PFSK-1 (cell line): ENCODE data around the gene EIF2S2.

Experiments used
- FOXP2 ChIP-seq: optimal IDR thresholded peaks from 2 replicates; pipeline ENCODE3; 2011; ENCODE audit warnings: borderline replicate concordance, control low read depth, inconsistent platforms; ENCODE audit not compliant: insufficient read depth; ENCODE audit errors: extremely low read length, extremely low read depth
- POLR2AphosphoS5 ChIP-seq: IDR thresholded peaks from 2 replicates; pipeline ENCODE4 v1.6.1; 2012; ENCODE audit warnings: low read depth, mild to moderate bottlenecking, control low read depth, low read length, moderate library complexity
- SIN3A ChIP-seq: IDR thresholded peaks from 2 replicates; pipeline ENCODE4 v1.6.1; 2012; ENCODE audit warnings: mild to moderate bottlenecking, low read length, moderate library complexity, borderline replicate concordance; ENCODE audit not compliant: insufficient read depth
- TAF1 ChIP-seq: IDR thresholded peaks from 2 replicates; pipeline ENCODE4 v1.6.1; 2012; ENCODE audit warnings: low read length, control low read depth, borderline replicate concordance; ENCODE audit not compliant: insufficient read depth
- TF ChIP-seq, protein P1 (sequence below), 2 experiments: IDR thresholded peaks; 2 replicates each; pipeline versions ENCODE4 v1.6.1 to v1.8.0; 2011 to 2012; ENCODE audit warnings: low read depth in 2 of 2, low read length in 2 of 2, control low read depth in 1 of 2, inconsistent platforms in 1 of 2, mild to moderate bottlenecking in 1 of 2, moderate library complexity in 1 of 2; ENCODE audit not compliant: insufficient read depth in 1 of 2

The EIF2S2 gene

DNA sequence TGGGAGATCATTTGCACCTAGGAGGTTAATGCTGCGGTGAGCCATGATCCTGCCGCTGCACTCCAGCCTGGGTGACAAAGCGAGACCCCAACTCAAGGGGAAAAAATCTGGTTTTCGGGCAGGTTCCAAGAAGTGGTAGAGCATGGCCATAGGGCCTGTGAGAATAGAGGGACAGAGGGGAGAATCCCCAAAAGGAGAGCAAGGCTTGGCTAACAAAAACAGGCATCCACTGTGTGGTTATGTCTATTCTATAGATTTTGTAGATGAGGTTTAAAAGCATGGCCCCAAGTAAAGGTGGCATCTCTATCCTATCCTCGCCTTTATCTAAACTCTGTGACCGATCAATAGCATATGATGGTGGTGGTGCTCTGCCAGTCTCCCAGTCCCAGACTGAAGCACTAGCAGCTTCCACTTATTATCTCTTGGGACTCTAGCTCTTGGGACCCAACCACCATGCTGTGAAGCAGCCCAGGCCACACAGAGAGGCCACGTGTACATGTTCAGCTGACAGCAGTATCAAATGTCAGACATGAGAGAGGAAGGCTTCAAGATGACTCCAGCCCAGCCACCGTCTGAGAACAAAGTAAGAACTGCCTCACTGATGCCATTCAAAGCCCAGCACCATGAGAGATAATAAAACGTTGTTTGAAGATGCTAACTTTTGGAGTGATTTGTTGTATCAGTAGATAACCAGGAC lies 27.7 kb downstream of the EIF2S2 start:
- TF ChIP-seq FOXP2 (no peak), TAF1 (no peak), SIN3A (no peak), POLR2AphosphoS5 (no peak)
- TF ChIP-seq, protein P1, sequence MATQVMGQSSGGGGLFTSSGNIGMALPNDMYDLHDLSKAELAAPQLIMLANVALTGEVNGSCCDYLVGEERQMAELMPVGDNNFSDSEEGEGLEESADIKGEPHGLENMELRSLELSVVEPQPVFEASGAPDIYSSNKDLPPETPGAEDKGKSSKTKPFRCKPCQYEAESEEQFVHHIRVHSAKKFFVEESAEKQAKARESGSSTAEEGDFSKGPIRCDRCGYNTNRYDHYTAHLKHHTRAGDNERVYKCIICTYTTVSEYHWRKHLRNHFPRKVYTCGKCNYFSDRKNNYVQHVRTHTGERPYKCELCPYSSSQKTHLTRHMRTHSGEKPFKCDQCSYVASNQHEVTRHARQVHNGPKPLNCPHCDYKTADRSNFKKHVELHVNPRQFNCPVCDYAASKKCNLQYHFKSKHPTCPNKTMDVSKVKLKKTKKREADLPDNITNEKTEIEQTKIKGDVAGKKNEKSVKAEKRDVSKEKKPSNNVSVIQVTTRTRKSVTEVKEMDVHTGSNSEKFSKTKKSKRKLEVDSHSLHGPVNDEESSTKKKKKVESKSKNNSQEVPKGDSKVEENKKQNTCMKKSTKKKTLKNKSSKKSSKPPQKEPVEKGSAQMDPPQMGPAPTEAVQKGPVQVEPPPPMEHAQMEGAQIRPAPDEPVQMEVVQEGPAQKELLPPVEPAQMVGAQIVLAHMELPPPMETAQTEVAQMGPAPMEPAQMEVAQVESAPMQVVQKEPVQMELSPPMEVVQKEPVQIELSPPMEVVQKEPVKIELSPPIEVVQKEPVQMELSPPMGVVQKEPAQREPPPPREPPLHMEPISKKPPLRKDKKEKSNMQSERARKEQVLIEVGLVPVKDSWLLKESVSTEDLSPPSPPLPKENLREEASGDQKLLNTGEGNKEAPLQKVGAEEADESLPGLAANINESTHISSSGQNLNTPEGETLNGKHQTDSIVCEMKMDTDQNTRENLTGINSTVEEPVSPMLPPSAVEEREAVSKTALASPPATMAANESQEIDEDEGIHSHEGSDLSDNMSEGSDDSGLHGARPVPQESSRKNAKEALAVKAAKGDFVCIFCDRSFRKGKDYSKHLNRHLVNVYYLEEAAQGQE (IDR thresholded peaks at IDR 0.05; ENCODE audit: insufficient read depth in 1 of 2, low read depth in 2 of 2, low read length in 2 of 2): no peak

DNA sequence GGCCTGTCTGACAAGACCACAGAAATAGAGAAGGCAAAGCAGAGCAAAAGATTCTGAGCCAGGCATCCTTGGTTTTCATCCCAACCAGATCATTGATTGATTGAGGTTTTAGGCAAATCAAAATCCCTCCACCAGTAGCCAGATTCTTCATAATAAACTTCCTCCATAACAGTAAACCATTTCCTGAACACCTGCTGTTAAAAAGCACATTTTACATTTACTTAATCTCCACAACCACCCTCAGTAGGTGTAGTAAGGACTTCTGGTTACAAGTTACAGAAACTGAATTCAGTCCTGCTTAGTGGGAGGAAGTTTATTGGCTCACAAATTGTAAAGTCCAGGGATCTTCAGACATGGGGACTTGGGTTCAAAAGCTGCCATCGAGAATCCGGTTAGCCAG lies 28.3 kb downstream of the EIF2S2 start:
- TF ChIP-seq FOXP2: no peak
- TF ChIP-seq POLR2AphosphoS5: no peak
- TF ChIP-seq SIN3A: no peak
- no peak for TF ChIP-seq TAF1
- TF ChIP-seq, protein P1 (IDR thresholded peaks at IDR 0.05; ENCODE audit: insufficient read depth in 1 of 2, low read depth in 2 of 2, low read length in 2 of 2): no peak

DNA sequence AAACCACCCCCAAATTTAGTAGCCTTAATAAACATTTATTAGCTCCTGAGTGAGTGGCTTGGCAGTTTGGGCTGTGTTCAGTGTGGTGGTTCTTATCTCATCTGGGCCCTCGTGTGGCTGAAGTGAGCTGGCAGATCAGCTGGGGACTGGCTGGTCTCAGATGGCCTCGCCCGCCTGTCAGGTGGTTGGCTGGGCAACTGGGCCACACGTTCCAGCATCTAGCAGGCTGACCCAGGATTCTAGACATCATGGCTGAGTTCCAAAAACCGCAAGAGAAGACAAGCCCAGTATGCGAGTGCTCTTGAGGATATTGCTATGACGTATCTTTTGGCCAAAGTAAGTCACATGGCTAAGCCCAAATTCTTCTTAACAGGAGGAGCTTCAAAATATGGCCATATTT lies 28.9 kb downstream of the EIF2S2 start:
- TF ChIP-seq SIN3A (no peak), POLR2AphosphoS5 (no peak), TAF1 (no peak), FOXP2 (no peak)
- TF ChIP-seq, protein P1 (IDR thresholded peaks at IDR 0.05; ENCODE audit: insufficient read depth in 1 of 2, low read depth in 2 of 2, low read length in 2 of 2): no peak

DNA sequence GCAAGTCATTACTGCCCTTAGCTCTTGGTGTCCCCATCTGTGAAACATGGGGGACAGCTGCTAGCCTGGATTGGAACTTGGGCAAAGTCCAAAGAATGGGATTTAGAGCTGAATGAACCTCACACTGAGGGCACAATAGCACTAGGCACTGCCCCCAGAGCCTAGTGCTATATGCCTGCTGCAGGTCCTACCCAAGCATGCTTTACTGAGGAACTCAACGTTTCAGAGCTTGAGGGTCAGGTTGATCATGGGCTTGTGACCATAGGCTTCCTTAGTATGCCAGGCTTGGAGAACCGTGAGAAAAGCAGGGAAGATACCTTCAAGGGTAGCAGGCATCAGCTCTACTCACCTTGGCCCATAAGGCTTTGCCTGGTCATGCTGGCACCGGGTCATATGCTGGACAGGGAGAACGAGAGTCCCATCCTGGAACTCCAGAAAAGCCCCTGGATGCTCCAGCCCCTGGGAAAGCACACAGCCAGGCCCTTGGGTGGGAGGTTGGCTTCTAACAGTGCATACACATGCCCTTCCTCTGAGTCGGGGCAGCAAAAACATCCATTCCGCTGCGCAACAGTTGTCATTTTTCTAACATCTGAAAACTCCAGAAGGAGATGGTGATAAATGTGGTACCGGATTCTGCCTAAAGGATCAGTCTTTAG lies 29.7 kb downstream of the EIF2S2 start:
- no peak for TF ChIP-seq SIN3A
- TF ChIP-seq FOXP2: no peak
- TF ChIP-seq POLR2AphosphoS5: no peak
- no peak for TF ChIP-seq TAF1
- TF ChIP-seq, protein P1 (IDR thresholded peaks at IDR 0.05; ENCODE audit: insufficient read depth in 1 of 2, low read depth in 2 of 2, low read length in 2 of 2): no peak
